H1 (cell line): ENCODE measurements around the gene EXOSC10. TPM values are rescaled to one million over a fixed set of nuclear protein-coding genes. Genes with fewer than 3 reads are reported as not detected.

Experiments used
- BRCA1 ChIP-seq: IDR thresholded peaks from 2 replicates; pipeline ENCODE4 v1.6.1; 2012; ENCODE audit warnings: low read depth, low read length, improper control_type of control experiment
- CHD1 ChIP-seq: IDR thresholded peaks from 2 replicates; pipeline ENCODE4 v1.6.1; 2012; ENCODE audit warnings: low read depth, low read length, improper control_type of control experiment
- CTBP2 ChIP-seq: IDR thresholded peaks from 2 replicates; pipeline ENCODE4 v1.7.0; 2011; ENCODE audit warnings: borderline replicate concordance, mild to moderate bottlenecking, moderate library complexity, mixed read lengths, low read length; ENCODE audit not compliant: insufficient read depth, insufficient read length
- KDM1A ChIP-seq: fragments of 200-600, 300-600 bp; sonication (generic); IDR thresholded peaks from 2 replicates; pipeline ENCODE4 v1.7.1; 2016; ENCODE audit warnings: mild to moderate bottlenecking, low read length, borderline replicate concordance
- RFX5 ChIP-seq: IDR thresholded peaks from 2 replicates; pipeline ENCODE4 v1.6.1; 2011; ENCODE audit warnings: low read depth, low read length, improper control_type of control experiment, borderline replicate concordance
- SP1 ChIP-seq: IDR thresholded peaks from 2 replicates; pipeline ENCODE4 v1.6.1; 2011; ENCODE audit warnings: low read depth, low read length
- TAF7 ChIP-seq: optimal IDR thresholded peaks from 2 replicates; pipeline ENCODE3; 2011; ENCODE audit warnings: low read depth, mild to moderate bottlenecking, inconsistent platforms, low read length, moderate library complexity, borderline replicate concordance
- TCF12 ChIP-seq: IDR thresholded peaks from 2 replicates; pipeline ENCODE4 v1.6.1; 2011; ENCODE audit warnings: low read depth, mild to moderate bottlenecking, low read length
- YY1 ChIP-seq: IDR thresholded peaks from 2 replicates; pipeline ENCODE4 v1.6.1; 2011; ENCODE audit warnings: low read depth, mild to moderate bottlenecking, low read length
- polyA plus RNA-seq, 7 experiments: library from polyadenylated mRNA; depleted of rRNA in 3 of 7; stranded (reverse) in 5 of 7; unstranded in 2 of 7; fragments of >200 nt in 5 of 7; fragments of 200-250 nt in 2 of 7; gene quantifications; 1 replicate in 5 of 7; 2 replicates in 1 of 7; 4 replicates in 1 of 7; pipeline versions ENCODE4 v1.2.1 to v1.2.3, GENCODE V29; 2011 to 2013; ENCODE audit warnings: missing spikeins in 2 of 7, mixed read lengths in 2 of 7
- total RNA-seq: library from RNA; stranded (reverse); fragmentation: NEBNext Ultra II Directional; extraction: Animal tissue kit (Norgen Biotek cat#: 25700); gene quantifications from 2 replicates; pipeline ENCODE4 v1.2.1, GENCODE V29; 2021
- TF ChIP-seq, protein P1 (sequence below): fragments of 300-600 bp; sonication (generic); IDR thresholded peaks from 2 replicates; pipeline ENCODE4 v1.7.1; 2012; ENCODE audit warnings: low read length, moderate library complexity, mild to moderate bottlenecking, inconsistent platforms; ENCODE audit not compliant: insufficient replicate concordance
- TF ChIP-seq, protein P2 (sequence below): IDR thresholded peaks from 2 replicates; pipeline ENCODE4 v1.6.1; 2012; ENCODE audit warnings: low read length, inconsistent platforms

The EXOSC10 gene
- total and polyA plus RNA-seq, 2 of the 8 experiments (the other 6 are each of a cell fraction or from before 2014, with no cell fraction given): 57.9 to 86.1 TPM

DNA sequence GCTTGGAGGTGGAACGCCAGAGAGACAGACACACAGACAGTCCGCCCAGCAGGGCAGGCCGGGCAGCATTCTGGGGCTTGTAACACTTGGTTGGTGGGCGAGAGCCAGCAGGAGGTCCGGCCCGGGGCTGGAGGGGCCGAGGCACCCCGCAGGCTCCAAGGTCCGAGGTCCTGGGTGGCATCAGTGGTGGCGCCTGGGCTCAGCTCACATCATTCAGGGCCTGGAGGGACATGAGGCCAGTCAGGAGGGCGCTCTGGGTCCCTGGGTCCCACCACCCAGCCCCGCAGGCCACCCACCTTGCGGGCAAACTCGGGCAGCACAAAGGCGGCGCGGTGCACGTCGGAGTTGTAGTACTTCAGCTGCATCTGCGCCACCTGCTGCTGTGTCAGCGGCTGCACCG lies 45.0 kb downstream of the EXOSC10 start (continued):
- TF ChIP-seq, protein P1, sequence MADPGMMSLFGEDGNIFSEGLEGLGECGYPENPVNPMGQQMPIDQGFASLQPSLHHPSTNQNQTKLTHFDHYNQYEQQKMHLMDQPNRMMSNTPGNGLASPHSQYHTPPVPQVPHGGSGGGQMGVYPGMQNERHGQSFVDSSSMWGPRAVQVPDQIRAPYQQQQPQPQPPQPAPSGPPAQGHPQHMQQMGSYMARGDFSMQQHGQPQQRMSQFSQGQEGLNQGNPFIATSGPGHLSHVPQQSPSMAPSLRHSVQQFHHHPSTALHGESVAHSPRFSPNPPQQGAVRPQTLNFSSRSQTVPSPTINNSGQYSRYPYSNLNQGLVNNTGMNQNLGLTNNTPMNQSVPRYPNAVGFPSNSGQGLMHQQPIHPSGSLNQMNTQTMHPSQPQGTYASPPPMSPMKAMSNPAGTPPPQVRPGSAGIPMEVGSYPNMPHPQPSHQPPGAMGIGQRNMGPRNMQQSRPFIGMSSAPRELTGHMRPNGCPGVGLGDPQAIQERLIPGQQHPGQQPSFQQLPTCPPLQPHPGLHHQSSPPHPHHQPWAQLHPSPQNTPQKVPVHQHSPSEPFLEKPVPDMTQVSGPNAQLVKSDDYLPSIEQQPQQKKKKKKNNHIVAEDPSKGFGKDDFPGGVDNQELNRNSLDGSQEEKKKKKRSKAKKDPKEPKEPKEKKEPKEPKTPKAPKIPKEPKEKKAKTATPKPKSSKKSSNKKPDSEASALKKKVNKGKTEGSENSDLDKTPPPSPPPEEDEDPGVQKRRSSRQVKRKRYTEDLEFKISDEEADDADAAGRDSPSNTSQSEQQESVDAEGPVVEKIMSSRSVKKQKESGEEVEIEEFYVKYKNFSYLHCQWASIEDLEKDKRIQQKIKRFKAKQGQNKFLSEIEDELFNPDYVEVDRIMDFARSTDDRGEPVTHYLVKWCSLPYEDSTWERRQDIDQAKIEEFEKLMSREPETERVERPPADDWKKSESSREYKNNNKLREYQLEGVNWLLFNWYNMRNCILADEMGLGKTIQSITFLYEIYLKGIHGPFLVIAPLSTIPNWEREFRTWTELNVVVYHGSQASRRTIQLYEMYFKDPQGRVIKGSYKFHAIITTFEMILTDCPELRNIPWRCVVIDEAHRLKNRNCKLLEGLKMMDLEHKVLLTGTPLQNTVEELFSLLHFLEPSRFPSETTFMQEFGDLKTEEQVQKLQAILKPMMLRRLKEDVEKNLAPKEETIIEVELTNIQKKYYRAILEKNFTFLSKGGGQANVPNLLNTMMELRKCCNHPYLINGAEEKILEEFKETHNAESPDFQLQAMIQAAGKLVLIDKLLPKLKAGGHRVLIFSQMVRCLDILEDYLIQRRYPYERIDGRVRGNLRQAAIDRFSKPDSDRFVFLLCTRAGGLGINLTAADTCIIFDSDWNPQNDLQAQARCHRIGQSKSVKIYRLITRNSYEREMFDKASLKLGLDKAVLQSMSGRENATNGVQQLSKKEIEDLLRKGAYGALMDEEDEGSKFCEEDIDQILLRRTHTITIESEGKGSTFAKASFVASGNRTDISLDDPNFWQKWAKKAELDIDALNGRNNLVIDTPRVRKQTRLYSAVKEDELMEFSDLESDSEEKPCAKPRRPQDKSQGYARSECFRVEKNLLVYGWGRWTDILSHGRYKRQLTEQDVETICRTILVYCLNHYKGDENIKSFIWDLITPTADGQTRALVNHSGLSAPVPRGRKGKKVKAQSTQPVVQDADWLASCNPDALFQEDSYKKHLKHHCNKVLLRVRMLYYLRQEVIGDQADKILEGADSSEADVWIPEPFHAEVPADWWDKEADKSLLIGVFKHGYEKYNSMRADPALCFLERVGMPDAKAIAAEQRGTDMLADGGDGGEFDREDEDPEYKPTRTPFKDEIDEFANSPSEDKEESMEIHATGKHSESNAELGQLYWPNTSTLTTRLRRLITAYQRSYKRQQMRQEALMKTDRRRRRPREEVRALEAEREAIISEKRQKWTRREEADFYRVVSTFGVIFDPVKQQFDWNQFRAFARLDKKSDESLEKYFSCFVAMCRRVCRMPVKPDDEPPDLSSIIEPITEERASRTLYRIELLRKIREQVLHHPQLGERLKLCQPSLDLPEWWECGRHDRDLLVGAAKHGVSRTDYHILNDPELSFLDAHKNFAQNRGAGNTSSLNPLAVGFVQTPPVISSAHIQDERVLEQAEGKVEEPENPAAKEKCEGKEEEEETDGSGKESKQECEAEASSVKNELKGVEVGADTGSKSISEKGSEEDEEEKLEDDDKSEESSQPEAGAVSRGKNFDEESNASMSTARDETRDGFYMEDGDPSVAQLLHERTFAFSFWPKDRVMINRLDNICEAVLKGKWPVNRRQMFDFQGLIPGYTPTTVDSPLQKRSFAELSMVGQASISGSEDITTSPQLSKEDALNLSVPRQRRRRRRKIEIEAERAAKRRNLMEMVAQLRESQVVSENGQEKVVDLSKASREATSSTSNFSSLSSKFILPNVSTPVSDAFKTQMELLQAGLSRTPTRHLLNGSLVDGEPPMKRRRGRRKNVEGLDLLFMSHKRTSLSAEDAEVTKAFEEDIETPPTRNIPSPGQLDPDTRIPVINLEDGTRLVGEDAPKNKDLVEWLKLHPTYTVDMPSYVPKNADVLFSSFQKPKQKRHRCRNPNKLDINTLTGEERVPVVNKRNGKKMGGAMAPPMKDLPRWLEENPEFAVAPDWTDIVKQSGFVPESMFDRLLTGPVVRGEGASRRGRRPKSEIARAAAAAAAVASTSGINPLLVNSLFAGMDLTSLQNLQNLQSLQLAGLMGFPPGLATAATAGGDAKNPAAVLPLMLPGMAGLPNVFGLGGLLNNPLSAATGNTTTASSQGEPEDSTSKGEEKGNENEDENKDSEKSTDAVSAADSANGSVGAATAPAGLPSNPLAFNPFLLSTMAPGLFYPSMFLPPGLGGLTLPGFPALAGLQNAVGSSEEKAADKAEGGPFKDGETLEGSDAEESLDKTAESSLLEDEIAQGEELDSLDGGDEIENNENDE: no peak
- TF ChIP-seq KDM1A (no peak), YY1 (no peak), CTBP2 (no peak), RFX5 (no peak), BRCA1 (no peak), SP1 (no peak), CHD1 (no peak), TCF12 (no peak), TAF7 (no peak)
- TF ChIP-seq, protein P2, sequence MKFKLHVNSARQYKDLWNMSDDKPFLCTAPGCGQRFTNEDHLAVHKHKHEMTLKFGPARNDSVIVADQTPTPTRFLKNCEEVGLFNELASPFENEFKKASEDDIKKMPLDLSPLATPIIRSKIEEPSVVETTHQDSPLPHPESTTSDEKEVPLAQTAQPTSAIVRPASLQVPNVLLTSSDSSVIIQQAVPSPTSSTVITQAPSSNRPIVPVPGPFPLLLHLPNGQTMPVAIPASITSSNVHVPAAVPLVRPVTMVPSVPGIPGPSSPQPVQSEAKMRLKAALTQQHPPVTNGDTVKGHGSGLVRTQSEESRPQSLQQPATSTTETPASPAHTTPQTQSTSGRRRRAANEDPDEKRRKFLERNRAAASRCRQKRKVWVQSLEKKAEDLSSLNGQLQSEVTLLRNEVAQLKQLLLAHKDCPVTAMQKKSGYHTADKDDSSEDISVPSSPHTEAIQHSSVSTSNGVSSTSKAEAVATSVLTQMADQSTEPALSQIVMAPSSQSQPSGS: no peak
